Lung microvascular endothelial cell (primary cell): Measurements from ENCODE around the gene NOD2. TPM values are rescaled to one million over a fixed set of nuclear protein-coding genes. Genes with fewer than 3 reads are reported as not detected.

ENCODE experiments used
- total RNA-seq: library from RNA; depleted of rRNA; stranded (reverse); fragments of >200 nt; gene quantifications from 2 replicates; pipeline ENCODE4 v1.2.1, GENCODE V29; 2014

Gene NOD2
- total RNA-seq, 1 donor from 2014 or later = 0.60 TPM

Other genes with a start within 250 kb of the NOD2 start
- gene NKD1, start 145.2 kb upstream of the NOD2 start, total RNA-seq = under 0.01 TPM in 2 replicates
- gene SNX20, start 12.3 kb upstream of the NOD2 start, total RNA-seq = under 0.01 and 0.20 TPM in 2 replicates
- 22.0 and 32.1 TPM in 2 replicates for gene CYLD, start 48.5 kb downstream of the NOD2 start, total RNA-seq